ENCODE measurements around the gene HOOK2. TPM values are rescaled to one million over a fixed set of nuclear protein-coding genes. Genes with fewer than 3 reads are reported as not detected.

The HOOK2 gene
- total and polyA plus RNA-seq, 9 of the 15 experiments (the other 6 are each of a cell fraction or from before 2014, with no cell fraction given): 1.3 to 17.2 (median 9.9) TPM

DNA sequence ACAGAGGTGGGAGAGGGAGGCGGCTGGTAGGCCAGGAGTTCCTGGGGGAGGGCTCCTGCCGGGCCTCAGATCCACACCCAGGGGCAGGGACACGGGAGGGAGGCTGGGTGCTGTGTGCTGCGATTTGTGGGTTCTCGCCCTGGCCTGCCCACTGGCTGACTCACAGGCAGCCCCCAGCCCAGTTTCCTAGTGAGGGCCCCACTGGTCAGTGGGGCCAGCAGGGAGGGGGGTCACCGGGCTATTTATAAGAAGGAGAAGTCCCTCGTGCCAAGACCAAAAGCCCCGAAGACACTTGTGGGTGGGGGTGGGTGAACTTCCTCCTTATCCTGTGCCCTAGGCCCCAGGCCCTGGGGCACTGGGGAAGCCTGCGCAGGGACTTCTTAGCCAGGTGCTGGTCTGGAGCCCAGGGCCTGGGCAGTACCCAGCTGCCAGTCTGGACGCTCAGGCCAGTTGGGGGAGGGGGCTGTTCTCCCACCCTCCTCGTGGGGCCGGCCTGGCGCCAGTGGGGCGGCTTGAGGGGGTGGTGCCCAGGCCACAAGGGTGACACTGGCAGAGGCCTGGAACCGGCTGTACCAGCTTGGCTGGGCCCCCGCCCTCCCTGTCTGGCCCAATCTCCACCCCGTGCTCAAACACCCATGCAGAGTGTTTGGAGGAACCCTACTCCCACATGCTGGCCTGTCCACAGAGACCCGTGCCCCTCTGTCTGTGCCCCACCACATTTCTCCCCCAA lies 11.0 kb upstream of the HOOK2 start:
- no peaks in the 10 kb centered on the region for H3K36me3 ChIP-seq (ENCODE audit: control insufficient read depth, insufficient read depth, low read length)
- no peaks in the 10 kb centered on the region for H3K9me1 ChIP-seq (ENCODE audit: control insufficient read depth, insufficient read depth, low read length)
- H3K4me2 ChIP-seq (ENCODE audit: insufficient read depth, low read length): no peak overlapping the region
- WGBS (ENCODE audit: insufficient coverage, low coverage, missing lambda C conversion rate): 63% methylated on average over 16 of the region's 18 CpGs
- H3K27ac ChIP-seq (ENCODE audit: extremely low read depth, low read depth, low read length): peak overlapping the region; percentile 45; the same call in 2 of the 3 replicates
- no peaks in the 10 kb centered on the region for H3K27me3 ChIP-seq (ENCODE audit: control insufficient read depth in 2 of 2, insufficient read depth in 2 of 2, low read length in 2 of 2)
- no peaks in the 10 kb centered on the region for H3K9me3 ChIP-seq (replicated peaks; ENCODE audit: control insufficient read depth, insufficient read depth, low read depth, low read length)
- peaks cover 11% of the 10 kb centered on the region; the same call in 2 of the 3 replicates for H3K79me2 ChIP-seq (ENCODE audit: control insufficient read depth, insufficient read depth, low read length)
- ChIA-PET POLR2A (no interaction called here), CTCF (ENCODE audit: low intra/inter-chr PET ratio) (interaction anchor here (1.6 kb wide), 1 partner anchor 11 kb away, joined by 5 read pairs; the partner anchor contains the start of gene HOOK2)
- H3K9ac ChIP-seq (ENCODE audit: insufficient read depth in 1 of 2, low read depth in 2 of 2, low read length in 2 of 2): peak overlapping the region in 1 of 2 experiments; percentile 79; a peak in 3 of 4 replicates
- intact Hi-C loops (cut with micrococcal nuclease): no loop called here
- no peak overlapping the region for H3K4me3 ChIP-seq
- H2AFZ ChIP-seq (ENCODE audit: low read depth, low read length): 0 out of 2 replicates have a peak overlapping the region, but pooled peaks have one; percentile 10
- H4K20me1 ChIP-seq (replicated peaks; ENCODE audit: control insufficient read depth, insufficient read depth, low read length): no peaks in the 10 kb centered on the region
- FAIRE-seq (no peak), ATAC-seq (no peak), DNase-seq (ENCODE audit: extremely low read depth in 1 of 4, low spot score in 3 of 4) (no peak)
- in situ Hi-C loops (cut with MboI): no loop called here
- no TSS peak for BruUV-seq (replicated peaks)
- H3K4me1 ChIP-seq (replicated peaks in 1 of 2; ENCODE audit: control insufficient read depth in 2 of 2, insufficient read depth in 2 of 2, low read length in 2 of 2): peaks cover 76 to 86% of the 10 kb centered on the region in 2 experiments
- TF ChIP-seq ZBTB7A (IDR thresholded peaks at IDR 0.05; ENCODE audit: borderline replicate concordance, control insufficient read depth, low read depth, low read length) (peak; percentile 37; the same call in 1 of the 2 replicates), NR4A1 (CRISPR knock-in tag; IDR thresholded peaks at IDR 0.05) (no peak), NR4A1 (tag; IDR thresholded peaks at IDR 0.05) (0 out of 2 replicates have a peak, but pooled peaks have one; percentile 26), HNRNPUL1 (IDR thresholded peaks at IDR 0.05; ENCODE audit: low read length) (no peak), HMGN3 (IDR thresholded peaks at IDR 0.05; ENCODE audit: borderline replicate concordance, extremely low read depth, insufficient read length, low read depth, low read length) (peak; percentile 8), POU5F1 (IDR thresholded peaks at IDR 0.05; ENCODE audit: borderline replicate concordance, low read depth, low read length, partially characterized antibody) (no peak), BCL6 (CRISPR knock-in tag; IDR thresholded peaks at IDR 0.05) (no peak), KLF16 (IDR thresholded peaks at IDR 0.05) (no peak), SRSF3 (IDR thresholded peaks at IDR 0.05; ENCODE audit: insufficient read depth, low read length) (no peak), BACH1 (tag; IDR thresholded peaks at IDR 0.05) (no peak), RB1 (IDR thresholded peaks at IDR 0.05; ENCODE audit: low read depth) (no peak), POLR2G (IDR thresholded peaks at IDR 0.05; ENCODE audit: low read depth, low read length) (peak; percentile 58; the same call in 1 of the 2 replicates), RHOXF2B (CRISPR knock-in tag; conservative IDR thresholded peaks at IDR 0.05) (no peak), PHTF2 (CRISPR knock-in tag; IDR thresholded peaks at IDR 0.05) (no peak), STAG1 (CRISPR knock-in tag; IDR thresholded peaks at IDR 0.05; ENCODE audit: borderline replicate concordance) (no peak), TCFL5 (CRISPR knock-in tag; conservative IDR thresholded peaks at IDR 0.05) (no peak)
- TF ChIP-seq, protein P1, sequence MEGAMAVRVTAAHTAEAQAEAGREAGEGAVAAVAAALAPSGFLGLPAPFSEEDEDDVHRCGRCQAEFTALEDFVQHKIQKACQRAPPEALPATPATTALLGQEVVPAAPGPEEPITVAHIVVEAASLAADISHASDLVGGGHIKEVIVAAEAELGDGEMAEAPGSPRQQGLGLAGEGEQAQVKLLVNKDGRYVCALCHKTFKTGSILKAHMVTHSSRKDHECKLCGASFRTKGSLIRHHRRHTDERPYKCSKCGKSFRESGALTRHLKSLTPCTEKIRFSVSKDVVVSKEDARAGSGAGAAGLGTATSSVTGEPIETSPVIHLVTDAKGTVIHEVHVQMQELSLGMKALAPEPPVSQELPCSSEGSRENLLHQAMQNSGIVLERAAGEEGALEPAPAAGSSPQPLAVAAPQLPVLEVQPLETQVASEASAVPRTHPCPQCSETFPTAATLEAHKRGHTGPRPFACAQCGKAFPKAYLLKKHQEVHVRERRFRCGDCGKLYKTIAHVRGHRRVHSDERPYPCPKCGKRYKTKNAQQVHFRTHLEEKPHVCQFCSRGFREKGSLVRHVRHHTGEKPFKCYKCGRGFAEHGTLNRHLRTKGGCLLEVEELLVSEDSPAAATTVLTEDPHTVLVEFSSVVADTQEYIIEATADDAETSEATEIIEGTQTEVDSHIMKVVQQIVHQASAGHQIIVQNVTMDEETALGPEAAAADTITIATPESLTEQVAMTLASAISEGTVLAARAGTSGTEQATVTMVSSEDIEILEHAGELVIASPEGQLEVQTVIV (CRISPR knock-in tag; IDR thresholded peaks at IDR 0.05; ENCODE audit: borderline replicate concordance): no peak
- TF ChIP-seq, protein P2, sequence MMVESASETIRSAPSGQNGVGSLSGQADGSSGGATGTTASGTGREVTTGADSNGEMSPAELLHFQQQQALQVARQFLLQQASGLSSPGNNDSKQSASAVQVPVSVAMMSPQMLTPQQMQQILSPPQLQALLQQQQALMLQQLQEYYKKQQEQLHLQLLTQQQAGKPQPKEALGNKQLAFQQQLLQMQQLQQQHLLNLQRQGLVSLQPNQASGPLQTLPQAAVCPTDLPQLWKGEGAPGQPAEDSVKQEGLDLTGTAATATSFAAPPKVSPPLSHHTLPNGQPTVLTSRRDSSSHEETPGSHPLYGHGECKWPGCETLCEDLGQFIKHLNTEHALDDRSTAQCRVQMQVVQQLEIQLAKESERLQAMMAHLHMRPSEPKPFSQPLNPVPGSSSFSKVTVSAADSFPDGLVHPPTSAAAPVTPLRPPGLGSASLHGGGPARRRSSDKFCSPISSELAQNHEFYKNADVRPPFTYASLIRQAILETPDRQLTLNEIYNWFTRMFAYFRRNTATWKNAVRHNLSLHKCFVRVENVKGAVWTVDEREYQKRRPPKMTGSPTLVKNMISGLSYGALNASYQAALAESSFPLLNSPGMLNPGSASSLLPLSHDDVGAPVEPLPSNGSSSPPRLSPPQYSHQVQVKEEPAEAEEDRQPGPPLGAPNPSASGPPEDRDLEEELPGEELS (CRISPR knock-in tag; IDR thresholded peaks at IDR 0.05; ENCODE audit: borderline replicate concordance): 0 out of 2 replicates have a peak, but pooled peaks have one; percentile 16
